Gastroesophageal sphincter (tissue), 4 donors: ENCODE data around the gene SNRNP70. TPM values are rescaled to one million over a fixed set of nuclear protein-coding genes. Genes with fewer than 3 reads are reported as not detected.
A peak's percentile ranks its signal among the peaks of the same experiment; 100 is the strongest.
"Not testable (repeated sequence)": the region's sequence is repeated elsewhere in the genome, so short reads cannot be mapped to it uniquely, and the experiment has no call there.

Experiments
- ATAC-seq: fragments of 150-250 bp; one replicate; pipeline ENCODE4 v1.9.1; 2016; ENCODE audit warnings: mild to moderate bottlenecking, moderate library complexity
- H3K27ac ChIP-seq, 4 donors: fragments of 200-600 bp; sonication (generic) in 3 of 4; 1 replicate in 3 of 4; 2 replicates in 1 of 4; pipeline ENCODE4 v1.5.1; 2016 to 2019
- H3K27me3 ChIP-seq: fragments of 200-600 bp; sonication (generic); one replicate; pipeline ENCODE4 v1.5.1; 2019
- H3K36me3 ChIP-seq, 2 donors: fragments of 200-600 bp; sonication (generic); one replicate each; pipeline ENCODE4 v1.5.1; 2019; ENCODE audit warnings: control low read depth in 1 of 2
- H3K4me1 ChIP-seq, 3 donors: fragments of 200-600 bp; sonication (generic); 1 replicate in 2 of 3; 2 replicates in 1 of 3; pipeline ENCODE4 v1.5.1; 2016 to 2019; ENCODE audit warnings: control low read depth in 2 of 3
- H3K4me3 ChIP-seq, 2 donors: fragments of 200-600 bp; sonication (generic); one replicate each; pipeline ENCODE4 v1.5.1; 2019; ENCODE audit warnings: mild to moderate bottlenecking in 1 of 2, moderate library complexity in 1 of 2
- H3K9me3 ChIP-seq, 3 donors: fragments of 200-600 bp; sonication (generic); one replicate each; pipeline ENCODE4 v1.5.1; 2017 to 2019; ENCODE audit warnings: control low read depth in 2 of 3
- CTCF ChIP-seq, 4 experiments: fragments of 200-600 bp in 2 of 4; fragments of 450-650 bp in 2 of 4; sonication (generic) in 1 of 4; IDR thresholded peaks; one replicate each; pipeline ENCODE4 v1.5.1; 2017 to 2019; ENCODE audit warnings: antibody characterized with exemption in 4 of 4, mild to moderate bottlenecking in 2 of 4, moderate library complexity in 2 of 4
- EP300 ChIP-seq: sonication (generic); formaldehyde crosslinking; IDR thresholded peaks from one replicate; pipeline ENCODE4 v1.6.1; 2017; ENCODE audit warnings: antibody characterized with exemption, mild to moderate bottlenecking
- POLR2A ChIP-seq, 2 donors: fragments of 450-650 bp; IDR thresholded peaks; one replicate each; pipeline ENCODE4 v1.6.1; 2017; ENCODE audit warnings: antibody characterized with exemption in 2 of 2, mild to moderate bottlenecking in 2 of 2, moderate library complexity in 1 of 2
- POLR2AphosphoS5 ChIP-seq: sonication (generic); formaldehyde crosslinking; IDR thresholded peaks from one replicate; pipeline ENCODE4 v1.6.1; 2017; ENCODE audit warnings: antibody characterized with exemption
- WGBS, 2 donors: methylation state at CpG; one replicate each; pipeline ENCODE4 v1.1.5; 2018; ENCODE audit warnings: low coverage in 1 of 2; 5-methylcytosine and 5-hydroxymethylcytosine counted together
- total RNA-seq, 4 donors: library from RNA; depleted of rRNA; stranded (reverse); fragments of >200 nt; gene quantifications; one replicate each; pipeline ENCODE4 v1.1.0, GENCODE V29; 2016

Gene SNRNP70
- total RNA-seq, 4 donors from 2014 or later, result 77.4 to 323 (median 192) TPM

GRCh38 chr19:49050376-49051033, 34.7 kb upstream of the SNRNP70 start:
- ATAC-seq, H3K9me3 ChIP-seq, H3K4me3 ChIP-seq, H3K4me1 ChIP-seq, H3K27ac ChIP-seq, H3K36me3 ChIP-seq, H3K27me3 ChIP-seq: not testable (repeated sequence)
- 59 to 92% methylated on average over 2 of the region's 24 CpGs for WGBS, 2 donors

- peak; percentile 85 for ATAC-seq
- Histone ChIP-seq H3K4me1 (peaks cover 0 to 25% (median 16%) of the 10 kb centered on the region in 3 donors), H3K27me3 (peaks cover 36% of the 10 kb centered on the region), H3K36me3 (no peaks in the 10 kb centered on the region), H3K4me3 (peak overlapping the region; percentile 28 to 58), H3K27ac (peak overlapping the region in 1 of 4 donors; percentile 43), H3K9me3 (no peaks in the 10 kb centered on the region)
- WGBS, 2 donors, result 0% methylated on average over 1 of the region's 63 CpGs; no CpG with 5 or more reads in 1 of the 2 donors
- TF ChIP-seq EP300 (no peak), CTCF (IDR thresholded peaks at IDR 0.05) (peak in 2 of 4 experiments; percentile 39 to 59)
Observed at GRCh38 chr19:49056101-49056901, 28.9 kb upstream of the SNRNP70 start.

- H3K4me1 ChIP-seq, result peaks cover 0 to 25% (median 16%) of the 10 kb centered on the region in 3 donors
- ATAC-seq, H3K27ac ChIP-seq, H3K9me3 ChIP-seq, H3K36me3 ChIP-seq: not testable (repeated sequence)
- H3K4me3 ChIP-seq, result peak overlapping the region; percentile 22 to 58
- H3K27me3 ChIP-seq, result peaks cover 43% of the 10 kb centered on the region
- WGBS, 2 donors, result 5 to 6% methylated on average over 3 to 11 of the region's 34 CpGs
Observed at GRCh38 chr19:49056902-49057596, 28.2 kb upstream of the SNRNP70 start.

- H3K27me3 ChIP-seq, result peaks cover 50% of the 10 kb centered on the region
- TF ChIP-seq CTCF (IDR thresholded peaks at IDR 0.05) (no peak), POLR2AphosphoS5 (no peak), POLR2A (IDR thresholded peaks at IDR 0.05) (no peak), EP300 (no peak)
- no peaks in the 10 kb centered on the region for H3K36me3 ChIP-seq
- peak within 1 kb of the TSS; percentile 22 to 58 for H3K4me3 ChIP-seq
- ATAC-seq, result peak; percentile 69
- peaks cover 0 to 25% (median 16%) of the 10 kb centered on the region in 3 donors for H3K4me1 ChIP-seq
- 0 to 5% methylated on average over 9 to 14 of the region's 38 CpGs for WGBS, 2 donors
- no peak within 1 kb of the TSS for H3K27ac ChIP-seq
- H3K9me3 ChIP-seq, result no peaks in the 10 kb centered on the region
Observed at GRCh38 chr19:49057636-49058234, 27.5 kb upstream of the SNRNP70 start, which contains the start of gene CGB7. Gene CGB7, minus strand, starts transcription at chr19:49057749. Its CDS starts 2,374 bp downstream, at chr19:49055375.

- no peak overlapping the region for H3K27ac ChIP-seq
- H3K4me3 ChIP-seq, result no peak overlapping the region
- H3K9me3 ChIP-seq, result no peaks in the 10 kb centered on the region
- ATAC-seq, result no peak
- no peaks in the 10 kb centered on the region for H3K36me3 ChIP-seq
- TF ChIP-seq POLR2AphosphoS5 (no peak), EP300 (no peak), CTCF (IDR thresholded peaks at IDR 0.05) (no peak), POLR2A (IDR thresholded peaks at IDR 0.05) (no peak)
- peaks cover 0 to 25% (median 16%) of the 10 kb centered on the region in 3 donors for H3K4me1 ChIP-seq
- H3K27me3 ChIP-seq, result peaks cover 58% of the 10 kb centered on the region
- 20% methylated on average over 3 of the region's 10 CpGs; no CpG with 5 or more reads in 1 of the 2 donors for WGBS, 2 donors
Observed at GRCh38 chr19:49058562-49058961, 26.7 kb upstream of the SNRNP70 start.
